Mammary epithelial cell (primary cell): Measurements from ENCODE around the gene SHROOM2.

ENCODE experiments used
- EZH2 ChIP-seq: IDR thresholded peaks from 2 replicates; pipeline ENCODE4 v1.6.1; 2012; ENCODE audit warnings: low read length, inconsistent platforms, borderline replicate concordance
- TF ChIP-seq, protein P1 (sequence below), 2 donors: IDR thresholded peaks in 1 of 2; conservative IDR thresholded peaks in 1 of 2; 2 replicates each; pipeline ENCODE4 v1.5.1; 2011 to 2012; ENCODE audit warnings: inconsistent platforms in 2 of 2, low read length in 2 of 2, mild to moderate bottlenecking in 2 of 2, control low read depth in 1 of 2, low read depth in 1 of 2; ENCODE audit not compliant: insufficient read depth in 1 of 2; ENCODE audit errors: extremely low read depth in 1 of 2

DNA sequence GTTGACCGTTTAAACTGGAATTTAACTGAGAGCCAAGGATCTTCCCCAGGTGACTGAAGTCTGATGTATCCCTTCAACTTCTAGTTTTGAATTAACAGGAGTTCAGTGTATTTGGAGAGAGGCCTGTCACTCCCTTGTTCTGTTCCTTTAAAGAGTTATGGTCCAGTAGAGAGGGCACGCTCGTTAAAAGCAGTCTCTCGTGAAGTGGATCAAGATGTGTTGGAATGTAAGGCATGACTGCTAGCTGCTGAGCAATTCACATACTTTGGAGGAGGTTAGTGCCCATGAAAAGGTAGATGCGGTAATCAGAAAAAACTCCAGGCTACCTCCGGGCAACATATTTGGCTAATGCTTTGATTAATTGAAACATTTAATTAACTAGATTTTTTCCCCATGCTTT lies 65.7 kb downstream of the SHROOM2 start:
- TF ChIP-seq, protein P1, sequence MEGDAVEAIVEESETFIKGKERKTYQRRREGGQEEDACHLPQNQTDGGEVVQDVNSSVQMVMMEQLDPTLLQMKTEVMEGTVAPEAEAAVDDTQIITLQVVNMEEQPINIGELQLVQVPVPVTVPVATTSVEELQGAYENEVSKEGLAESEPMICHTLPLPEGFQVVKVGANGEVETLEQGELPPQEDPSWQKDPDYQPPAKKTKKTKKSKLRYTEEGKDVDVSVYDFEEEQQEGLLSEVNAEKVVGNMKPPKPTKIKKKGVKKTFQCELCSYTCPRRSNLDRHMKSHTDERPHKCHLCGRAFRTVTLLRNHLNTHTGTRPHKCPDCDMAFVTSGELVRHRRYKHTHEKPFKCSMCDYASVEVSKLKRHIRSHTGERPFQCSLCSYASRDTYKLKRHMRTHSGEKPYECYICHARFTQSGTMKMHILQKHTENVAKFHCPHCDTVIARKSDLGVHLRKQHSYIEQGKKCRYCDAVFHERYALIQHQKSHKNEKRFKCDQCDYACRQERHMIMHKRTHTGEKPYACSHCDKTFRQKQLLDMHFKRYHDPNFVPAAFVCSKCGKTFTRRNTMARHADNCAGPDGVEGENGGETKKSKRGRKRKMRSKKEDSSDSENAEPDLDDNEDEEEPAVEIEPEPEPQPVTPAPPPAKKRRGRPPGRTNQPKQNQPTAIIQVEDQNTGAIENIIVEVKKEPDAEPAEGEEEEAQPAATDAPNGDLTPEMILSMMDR (conservative IDR thresholded peaks at IDR 0.05 in 1 of 2, IDR thresholded peaks at IDR 0.05 in 1 of 2; ENCODE audit: extremely low read depth in 1 of 2, insufficient read depth in 1 of 2, low read depth in 1 of 2, low read length in 2 of 2), result no peak
- TF ChIP-seq EZH2, result no peak
